H9 (cell line): ENCODE results near the gene GLCCI1. TPM values are rescaled to one million over a fixed set of nuclear protein-coding genes. Genes with fewer than 3 reads are reported as not detected.

Source experiments
- DNase-seq: peaks from one replicate; pipeline ENCODE4 v3.0.0-alpha.2; 2017
- H2AFZ ChIP-seq: one replicate; pipeline ENCODE4 v1.6.1; 2013; ENCODE audit warnings: mild to moderate bottlenecking, low read length, control low read depth, moderate library complexity
- H2AK5ac ChIP-seq: 2 replicates; pipeline ENCODE4 v1.6.1; 2013; ENCODE audit warnings: low read length, control low read depth, mixed read lengths; ENCODE audit not compliant: insufficient read length
- H2BK120ac ChIP-seq: one replicate; pipeline ENCODE4 v1.6.1; 2013; ENCODE audit warnings: low read depth, mild to moderate bottlenecking, low read length, control low read depth, inconsistent platforms; ENCODE audit not compliant: poor library complexity, severe bottlenecking
- H2BK12ac ChIP-seq: 2 replicates; pipeline ENCODE4 v1.6.1; 2013; ENCODE audit warnings: low read length, control low read depth, mixed read lengths, low read depth; ENCODE audit not compliant: insufficient read length
- H2BK15ac ChIP-seq: 2 replicates; pipeline ENCODE4 v1.6.1; 2013; ENCODE audit warnings: low read depth, low read length, control low read depth
- H2BK20ac ChIP-seq: one replicate; pipeline ENCODE4 v1.6.1; 2013; ENCODE audit warnings: low read depth, mild to moderate bottlenecking, low read length, control low read depth, inconsistent platforms; ENCODE audit not compliant: poor library complexity, severe bottlenecking
- H2BK5ac ChIP-seq: 2 replicates; pipeline ENCODE4 v1.6.1; 2013; ENCODE audit warnings: low read length, control low read depth, mixed read lengths; ENCODE audit not compliant: insufficient read length
- H3K14ac ChIP-seq: 2 replicates; pipeline ENCODE4 v1.6.1; 2013; ENCODE audit warnings: low read length, control low read depth; ENCODE audit not compliant: insufficient read depth
- H3K18ac ChIP-seq: 2 replicates; pipeline ENCODE4 v1.6.1; 2013; ENCODE audit warnings: low read depth, mild to moderate bottlenecking, mixed read lengths, low read length, control low read depth; ENCODE audit not compliant: insufficient read length
- H3K23ac ChIP-seq: 2 replicates; pipeline ENCODE4 v1.6.1; 2013; ENCODE audit warnings: low read length, control low read depth, mixed read lengths, low read depth; ENCODE audit not compliant: insufficient read length
- H3K23me2 ChIP-seq: 2 replicates; pipeline ENCODE4 v1.6.1; 2013; ENCODE audit warnings: low read depth, mild to moderate bottlenecking, mixed read lengths, low read length, control low read depth; ENCODE audit not compliant: insufficient read length, poor library complexity, severe bottlenecking
- H3K27ac ChIP-seq: 2 replicates; pipeline ENCODE4 v1.5.1; 2013; ENCODE audit warnings: low read length, control low read depth, mixed read lengths, low read depth; ENCODE audit not compliant: insufficient read length
- H3K27me3 ChIP-seq: 2 replicates; pipeline ENCODE4 v1.6.1; 2013; ENCODE audit warnings: low read length, control low read depth, inconsistent platforms; ENCODE audit not compliant: insufficient read depth
- H3K4ac ChIP-seq: 2 replicates; pipeline ENCODE4 v1.6.1; 2013; ENCODE audit warnings: low read depth, mild to moderate bottlenecking, control low read depth, inconsistent platforms, low read length, moderate library complexity
- H3K4me1 ChIP-seq: 2 replicates; pipeline ENCODE4 v1.6.1; 2013; ENCODE audit warnings: low read length, control low read depth, inconsistent platforms; ENCODE audit not compliant: insufficient read depth
- H3K4me2 ChIP-seq: 2 replicates; pipeline ENCODE4 v1.6.1; 2013; ENCODE audit warnings: low read length, control low read depth, mixed read lengths; ENCODE audit not compliant: insufficient read length, insufficient read depth
- H3K56ac ChIP-seq: 2 replicates; pipeline ENCODE4 v1.6.1; 2013; ENCODE audit warnings: low read depth, mild to moderate bottlenecking, mixed read lengths, low read length, control low read depth; ENCODE audit not compliant: insufficient read length
- H3K79me1 ChIP-seq: 2 replicates; pipeline ENCODE4 v1.6.1; 2013; ENCODE audit warnings: low read depth, mild to moderate bottlenecking, moderate library complexity, low read length, control low read depth, inconsistent platforms; ENCODE audit not compliant: insufficient read depth, poor library complexity, severe bottlenecking
- H3K79me2 ChIP-seq: 2 replicates; pipeline ENCODE4 v1.6.1; 2013; ENCODE audit warnings: low read length, control low read depth, inconsistent platforms; ENCODE audit not compliant: insufficient read depth
- H3K9ac ChIP-seq: 2 replicates; pipeline ENCODE4 v1.6.1; 2013; ENCODE audit warnings: low read length, control low read depth, mixed read lengths; ENCODE audit not compliant: insufficient read length; ENCODE audit errors: extremely low read depth
- H3K9me3 ChIP-seq: one replicate; pipeline ENCODE4 v1.6.1; 2013; ENCODE audit warnings: low read depth, low read length, inconsistent platforms; ENCODE audit not compliant: control insufficient read depth
- H3T11ph ChIP-seq: one replicate; pipeline ENCODE4 v1.6.1; 2013; ENCODE audit warnings: mild to moderate bottlenecking, low read length, control low read depth, inconsistent platforms
- H4K20me1 ChIP-seq: one replicate; pipeline ENCODE4 v1.6.1; 2013; ENCODE audit not compliant: control insufficient read depth, insufficient read length, insufficient read depth
- H4K5ac ChIP-seq: 2 replicates; pipeline ENCODE4 v1.6.1; 2013; ENCODE audit warnings: low read depth, mild to moderate bottlenecking, mixed read lengths, low read length, control low read depth; ENCODE audit not compliant: insufficient read length
- H4K8ac ChIP-seq: replicated peaks from 2 replicates; pipeline ENCODE4 v1.6.1; 2013; ENCODE audit warnings: low read length, control low read depth, mixed read lengths, low read depth; ENCODE audit not compliant: insufficient read length
- H4K91ac ChIP-seq: 2 replicates; pipeline ENCODE4 v1.6.1; 2013; ENCODE audit warnings: low read depth, mild to moderate bottlenecking, moderate library complexity, mixed read lengths, low read length, control low read depth; ENCODE audit not compliant: insufficient read length
- H3K27ac Mint-ChIP-seq, 3 experiments: 2 replicates in 2 of 3; 3 replicates in 1 of 3; pipeline ENCODE4 v1.8.0; 2020 to 2021; ENCODE audit warnings: mixed read lengths in 3 of 3, mild to moderate bottlenecking in 1 of 3, moderate library complexity in 1 of 3
- H3K27me3 Mint-ChIP-seq: 2 replicates; pipeline ENCODE4 v1.8.0; 2021; ENCODE audit warnings: low read depth, mild to moderate bottlenecking, moderate library complexity, mixed read lengths
- H3K36me3 Mint-ChIP-seq, 3 experiments: 2 replicates in 2 of 3; 3 replicates in 1 of 3; pipeline ENCODE4 v1.8.0; 2020 to 2021; ENCODE audit warnings: low read depth in 3 of 3, mixed read lengths in 3 of 3; ENCODE audit not compliant: insufficient read depth in 1 of 3
- H3K4me1 Mint-ChIP-seq, 2 experiments: 2 replicates each; pipeline ENCODE4 v1.8.0; 2020; ENCODE audit warnings: mixed read lengths in 2 of 2
- H3K4me3 Mint-ChIP-seq, 2 experiments: 2 replicates in 1 of 2; 3 replicates in 1 of 2; pipeline ENCODE4 v1.8.0; 2020 to 2021; ENCODE audit warnings: mild to moderate bottlenecking in 2 of 2, mixed read lengths in 2 of 2, moderate library complexity in 1 of 2
- H3K9me3 Mint-ChIP-seq, 2 experiments: 2 replicates in 1 of 2; 3 replicates in 1 of 2; pipeline ENCODE4 v1.8.0; 2020; ENCODE audit warnings: mild to moderate bottlenecking in 2 of 2, mixed read lengths in 2 of 2, moderate library complexity in 1 of 2
- CTCF ChIP-seq: fragments of 200-600 bp; sonication (generic); conservative IDR thresholded peaks from 3 replicates; pipeline ENCODE4 v1.8.0; 2021; ENCODE audit warnings: antibody characterized with exemption, mild to moderate bottlenecking
- WGBS: extraction: QIAGEN DNeasy Blood & Tissue Kit; methylation state at CpG from one replicate; pipeline ENCODE4 v1.1.7; 2013; ENCODE audit warnings: missing lambda C conversion rate, low lambda C conversion rate, mixed read lengths; ENCODE audit not compliant: insufficient read length; ENCODE audit errors: extremely low coverage; 5-methylcytosine and 5-hydroxymethylcytosine counted together
- total RNA-seq: library from RNA; stranded (reverse); gene quantifications from 2 replicates; pipeline ENCODE4 v1.2.1, GENCODE V29; 2021

GLCCI1 gene
- total RNA-seq, 1 experiment from 2014 or later, result 19.1 TPM

- Mint-ChIP-seq H3K36me3 (no peaks in the 10 kb centered on the region), H3K4me1 (peaks cover 21 to 31% of the 10 kb centered on the region in 2 experiments), H3K9me3 (no peaks in the 10 kb centered on the region), H3K27me3 (no peaks in the 10 kb centered on the region), H3K4me3 (no peak overlapping the region), H3K27ac (peak overlapping the region in 1 of 3 experiments; percentile 27; a peak in 1 of 7 replicates)
- Histone ChIP-seq H4K8ac (no peak overlapping the region), H2BK15ac (no peak overlapping the region), H2AK5ac (no peak overlapping the region), H3K23ac (no peak overlapping the region), H4K5ac (no peak overlapping the region), H3K18ac (no peak overlapping the region), H4K91ac (no peak overlapping the region), H3K79me1 (no peaks in the 10 kb centered on the region), H3K9ac (no peak overlapping the region), H3K9me3 (no peaks in the 10 kb centered on the region), H4K20me1 (no peaks in the 10 kb centered on the region), H3K4me1 (no peaks in the 10 kb centered on the region), H3T11ph (no peak overlapping the region), H3K79me2 (no peaks in the 10 kb centered on the region), H2BK12ac (no peak overlapping the region), H3K4ac (no peak overlapping the region), H2AFZ (no peak overlapping the region), H3K27me3 (no peaks in the 10 kb centered on the region), H3K56ac (no peak overlapping the region), H2BK5ac (no peak overlapping the region), H3K14ac (no peak overlapping the region), H2BK20ac (no peak overlapping the region), H3K27ac (no peak overlapping the region), H2BK120ac (no peak overlapping the region), H3K4me2 (no peak overlapping the region), H3K23me2 (no peaks in the 10 kb centered on the region)
- no peak for DNase-seq
- no peak for TF ChIP-seq CTCF
- WGBS, result no CpG with 5 or more reads among the region's 4 CpGs
Observed at GRCh38 chr7:7934945-7935344, 33.7 kb upstream of the GLCCI1 start.
